Right lobe of liver (tissue), 6 donors: ENCODE measurements around the gene DNAJC21. TPM values are rescaled to one million over a fixed set of nuclear protein-coding genes. Genes with fewer than 3 reads are reported as not detected.

ENCODE experiments used
- ATAC-seq, 4 donors: fragments of 200-7000 bp; cut with Tn5 transposase; one replicate each; pipeline ENCODE4 v1.9.1; 2020; ENCODE audit warnings: mild to moderate bottlenecking in 4 of 4, moderate library complexity in 4 of 4
- DNase-seq, 3 donors: peaks; one replicate each; pipeline ENCODE4 v3.0.0-alpha.2; 2020
- H3K27ac ChIP-seq, 3 donors: fragments of 200-600 bp; one replicate each; pipeline ENCODE4 v1.8.0; 2022
- H3K27me3 ChIP-seq, 2 donors: fragments of 200-600 bp; one replicate each; pipeline ENCODE4 v1.8.0; 2022
- H3K36me3 ChIP-seq, 4 donors: fragments of 200-600 bp; sonication (generic) in 1 of 4; one replicate each; pipeline versions ENCODE4 v1.5.1 to v1.8.0; 2017 to 2022; ENCODE audit warnings: control low read depth in 1 of 4
- H3K4me1 ChIP-seq, 4 donors: fragments of 200-600 bp; sonication (generic) in 1 of 4; one replicate each; pipeline versions ENCODE4 v1.5.1 to v1.8.0; 2017 to 2022; ENCODE audit warnings: control low read depth in 1 of 4
- H3K4me3 ChIP-seq, 3 donors: fragments of 200-600 bp; one replicate each; pipeline ENCODE4 v1.8.0; 2022
- H3K9me3 ChIP-seq, 4 donors: fragments of 200-600 bp; sonication (generic) in 1 of 4; one replicate each; pipeline versions ENCODE4 v1.5.1 to v1.8.0; 2017 to 2022; ENCODE audit warnings: control low read depth in 1 of 4
- CTCF ChIP-seq, 4 donors: fragments of 200-600 bp in 3 of 4; fragments of 450-650 bp in 1 of 4; IDR thresholded peaks; one replicate each; pipeline versions ENCODE4 v1.5.1 to v1.8.0; 2016 to 2022; ENCODE audit warnings: antibody characterized with exemption in 4 of 4, mild to moderate bottlenecking in 2 of 4
- POLR2A ChIP-seq: fragments of 450-650 bp; IDR thresholded peaks from one replicate; pipeline ENCODE4 v1.6.1; 2017; ENCODE audit warnings: antibody characterized with exemption, mild to moderate bottlenecking
- WGBS: methylation state at CpG from one replicate; pipeline ENCODE4 v1.1.6; 2018; ENCODE audit warnings: low coverage, low lambda C conversion rate; ENCODE audit not compliant: insufficient coverage; ENCODE audit errors: missing lambda C conversion rate; 5-methylcytosine and 5-hydroxymethylcytosine counted together
- intact Hi-C, 2 donors: fragments of 100-400 bp; cut with DNase I; formaldehyde crosslinking; loops; one replicate each; pipeline versions ENCODE4 v1.11.2 to v1.14.1; 2022
- total RNA-seq, 6 experiments: library from RNA; depleted of rRNA in 2 of 6; stranded (reverse); fragments of >200 nt in 2 of 6; fragmentation: NEBNext Ultra II Directional in 3 of 6; extraction: Animal tissue kit (Norgen Biotek cat#: 25700) in 3 of 6; gene quantifications; one replicate each; pipeline versions ENCODE4 v1.1.0 to v1.2.4, GENCODE V29; 2016 to 2023
- donor health status: DM: no; HTN: yes; CAD: no.
- donor health status: DM: no; HTN: no; CAD: no.
- donor health status: DM: no; HTN: no; CAD: no.
- donor health status: DM: no; HTN: yes; CAD: no.
- donor health status: DM: no; HTN: yes; CAD: no.

DNAJC21 gene
- total RNA-seq, 6 experiments from 2014 or later = 13.3 to 23.9 (median 20.2) TPM

- TF ChIP-seq CTCF (IDR thresholded peaks at IDR 0.05) (no peak), POLR2A (no peak)
- no peak for DNase-seq
- 76% methylated on average over 2 of the region's 2 CpGs for WGBS
- intact Hi-C loops = no loop called here
- no peak for ATAC-seq
- Histone ChIP-seq H3K27me3 (no peaks in the 10 kb centered on the region), H3K27ac (no peak overlapping the region), H3K36me3 (peaks cover 0 to 18% (median 4%) of the 10 kb centered on the region in 4 donors), H3K4me3 (no peak overlapping the region), H3K9me3 (no peaks in the 10 kb centered on the region), H3K4me1 (peaks cover 0 to 6% (median 0%) of the 10 kb centered on the region in 4 donors)
Measured at GRCh38 chr5:34991486-34992238, 62.3 kb downstream of the DNAJC21 start.

- Histone ChIP-seq H3K36me3 (peaks cover 0 to 36% (median 8%) of the 10 kb centered on the region in 4 donors), H3K27me3 (no peaks in the 10 kb centered on the region), H3K27ac (no peak overlapping the region), H3K9me3 (no peaks in the 10 kb centered on the region), H3K4me3 (no peak overlapping the region), H3K4me1 (peaks cover 0 to 6% (median 0%) of the 10 kb centered on the region in 4 donors)
- ATAC-seq (no peak), DNase-seq (no peak)
- 78% methylated on average over 8 of the region's 8 CpGs for WGBS
- intact Hi-C loops = no loop called here
- no peak for TF ChIP-seq CTCF (IDR thresholded peaks at IDR 0.05)
- TF ChIP-seq POLR2A = no peak
Measured at GRCh38 chr5:34993951-34994350, 64.6 kb downstream of the DNAJC21 start.

GRCh38 chr5:34996261-34996660 lies 66.9 kb downstream of the DNAJC21 start:
- WGBS = 75% methylated on average over 1 of the region's 2 CpGs
- Histone ChIP-seq H3K4me3 (no peak overlapping the region), H3K27ac (no peak overlapping the region), H3K36me3 (peaks cover 0 to 40% (median 12%) of the 10 kb centered on the region in 4 donors), H3K9me3 (no peaks in the 10 kb centered on the region), H3K4me1 (peaks cover 0 to 6% (median 0%) of the 10 kb centered on the region in 4 donors), H3K27me3 (no peaks in the 10 kb centered on the region)
- ATAC-seq (no peak), DNase-seq (no peak)
- TF ChIP-seq POLR2A (no peak), CTCF (IDR thresholded peaks at IDR 0.05) (no peak)
- intact Hi-C loops = no loop called here

GRCh38 chr5:34998058-34998789 lies 68.9 kb downstream of the DNAJC21 start:
- Histone ChIP-seq H3K27ac (no peak overlapping the region), H3K4me3 (no peak overlapping the region), H3K4me1 (peaks cover 0 to 6% (median 0%) of the 10 kb centered on the region in 4 donors), H3K9me3 (no peaks in the 10 kb centered on the region), H3K36me3 (peaks cover 0 to 50% (median 12%) of the 10 kb centered on the region in 4 donors), H3K27me3 (no peaks in the 10 kb centered on the region)
- 74% methylated on average over 6 of the region's 6 CpGs for WGBS
- intact Hi-C loops = no loop called here
- no peak for TF ChIP-seq CTCF (IDR thresholded peaks at IDR 0.05)
- TF ChIP-seq POLR2A = no peak
- DNase-seq = no peak
- ATAC-seq = no peak
